Activated naive CD4-positive, alpha-beta T cell treated with anti-CD3 and anti-CD28 coated beads for 36 hours (primary cell): Measurements from ENCODE around the gene YJEFN3. TPM values are rescaled to one million over a fixed set of nuclear protein-coding genes. Genes with fewer than 3 reads are reported as not detected.
A peak's percentile ranks its signal among the peaks of the same experiment; 100 is the strongest.

Experiments used
- CTCF ChIA-PET: fragments of 350-600 bp; sonication (Branson Sonifier 250); formaldehyde crosslinking; loops from one replicate; lab custom pipeline; 2021; ENCODE audit warnings: antibody characterized with exemption; lab: Charles Lee
- DNase-seq: peaks from one replicate; pipeline ENCODE4 v3.0.0-alpha.2; 2020
- H3K27ac Mint-ChIP-seq: one replicate; pipeline ENCODE4 v1.8.0; 2021; ENCODE audit warnings: mild to moderate bottlenecking, mixed read lengths
- H3K27me3 Mint-ChIP-seq: one replicate; pipeline ENCODE4 v1.8.0; 2021; ENCODE audit warnings: low read depth, mixed read lengths
- H3K36me3 Mint-ChIP-seq: one replicate; pipeline ENCODE4 v1.8.0; 2021; ENCODE audit warnings: low read depth, mixed read lengths
- H3K4me1 Mint-ChIP-seq: one replicate; pipeline ENCODE4 v1.8.0; 2021; ENCODE audit warnings: low read depth, mixed read lengths
- H3K4me3 Mint-ChIP-seq: one replicate; pipeline ENCODE4 v1.8.0; 2021; ENCODE audit warnings: mild to moderate bottlenecking, moderate library complexity, mixed read lengths
- H3K9me3 Mint-ChIP-seq: one replicate; pipeline ENCODE4 v1.8.0; 2021; ENCODE audit warnings: mixed read lengths
- intact Hi-C: fragments of 100-400 bp; cut with micrococcal nuclease; formaldehyde crosslinking; loops from one replicate; pipeline ENCODE4 v1.15.1; 2023
- total RNA-seq, 2 experiments: library from RNA; stranded (reverse); gene quantifications; one replicate each; pipeline ENCODE4 v1.2.3, GENCODE V29; 2021

The YJEFN3 gene
- total RNA-seq, 2 experiments from 2014 or later: 6.5 to 7.2 TPM

- peak; percentile 21 for DNase-seq
- H3K27ac Mint-ChIP-seq: peak overlapping the region; percentile 96
- intact Hi-C loops: loop anchor here (1.0 kb wide), 10 partner anchors 26 to 427 kb away; partner anchors contain the start of genes BORCS8, GATAD2A, MAU2 and NDUFA13
- H3K9me3 Mint-ChIP-seq: no peaks in the 10 kb centered on the region
- CTCF ChIA-PET: interaction anchor here (0.7 to 6.6 kb wide), 23 partner anchors 9 to 305 kb away, joined by 3 to 162 read pairs (median 5); partner anchors contain the start of gene GATAD2A
- no peak overlapping the region for H3K4me3 Mint-ChIP-seq
- H3K27me3 Mint-ChIP-seq: no peaks in the 10 kb centered on the region
- H3K4me1 Mint-ChIP-seq: peaks cover 50% of the 10 kb centered on the region
- peaks cover 9% of the 10 kb centered on the region for H3K36me3 Mint-ChIP-seq
These were observed 38.9 kb upstream of the YJEFN3 start for GRCh38 chr19:19489804-19490204.

GRCh38 chr19:19490214-19490968, 38.3 kb upstream of the YJEFN3 start:
- Mint-ChIP-seq H3K36me3 (peaks cover 11% of the 10 kb centered on the region), H3K4me1 (peaks cover 46% of the 10 kb centered on the region), H3K4me3 (no peak overlapping the region), H3K9me3 (no peaks in the 10 kb centered on the region), H3K27ac (peak overlapping the region; percentile 96), H3K27me3 (no peaks in the 10 kb centered on the region)
- CTCF ChIA-PET: interaction anchor here (0.7 to 6.6 kb wide), 30 partner anchors 9 to 306 kb away, joined by 3 to 162 read pairs (median 4); partner anchors contain the start of gene GATAD2A
- peak; percentile 93 for DNase-seq
- intact Hi-C loops: loop anchor here (1.0 kb wide), 3 partner anchors 124 to 344 kb away; no protein-coding TSS in a partner anchor

GRCh38 chr19:19491321-19492025, 37.2 kb upstream of the YJEFN3 start:
- peaks cover 12% of the 10 kb centered on the region for H3K36me3 Mint-ChIP-seq
- H3K4me1 Mint-ChIP-seq: peaks cover 44% of the 10 kb centered on the region
- H3K9me3 Mint-ChIP-seq: no peaks in the 10 kb centered on the region
- DNase-seq: no peak
- H3K27ac Mint-ChIP-seq: no peak overlapping the region
- H3K4me3 Mint-ChIP-seq: no peak overlapping the region
- intact Hi-C loops: no loop called here
- CTCF ChIA-PET: interaction anchor here (0.7 to 6.6 kb wide), 12 partner anchors 16 to 267 kb away, joined by 3 to 162 read pairs (median 4); partner anchors contain the start of gene GATAD2A
- H3K27me3 Mint-ChIP-seq: no peaks in the 10 kb centered on the region

GRCh38 chr19:19492026-19492610, 36.6 kb upstream of the YJEFN3 start:
- Mint-ChIP-seq H3K4me1 (peaks cover 38% of the 10 kb centered on the region), H3K27ac (no peak overlapping the region), H3K27me3 (no peaks in the 10 kb centered on the region), H3K9me3 (no peaks in the 10 kb centered on the region), H3K4me3 (no peak overlapping the region), H3K36me3 (peaks cover 16% of the 10 kb centered on the region)
- CTCF ChIA-PET: interaction anchor here (0.6 to 6.6 kb wide), 6 partner anchors 15 to 907 kb away, joined by 3 to 162 read pairs (median 10); partner anchors contain the start of gene GATAD2A
- DNase-seq: no peak
- intact Hi-C loops: no loop called here

GRCh38 chr19:19493841-19494546, 34.7 kb upstream of the YJEFN3 start:
- Mint-ChIP-seq H3K27me3 (no peaks in the 10 kb centered on the region), H3K27ac (peak overlapping the region; percentile 16), H3K4me1 (peaks cover 21% of the 10 kb centered on the region), H3K4me3 (no peak overlapping the region), H3K36me3 (peaks cover 17% of the 10 kb centered on the region), H3K9me3 (no peaks in the 10 kb centered on the region)
- intact Hi-C loops: no loop called here
- DNase-seq: no peak
- CTCF ChIA-PET: interaction anchor here (6.6 kb wide), 1 partner anchor 129 kb away, joined by 162 read pairs; no protein-coding TSS in a partner anchor

- Mint-ChIP-seq H3K27ac (no peak overlapping the region), H3K36me3 (peaks cover 19% of the 10 kb centered on the region), H3K4me3 (no peak overlapping the region), H3K9me3 (no peaks in the 10 kb centered on the region), H3K4me1 (peaks cover 2% of the 10 kb centered on the region), H3K27me3 (no peaks in the 10 kb centered on the region)
- no peak for DNase-seq
- CTCF ChIA-PET: no interaction called here
- intact Hi-C loops: no loop called here
These were observed 32.8 kb upstream of the YJEFN3 start for GRCh38 chr19:19495614-19496603.

GRCh38 chr19:19498255-19498991, 30.3 kb upstream of the YJEFN3 start:
- Mint-ChIP-seq H3K36me3 (peaks cover 29% of the 10 kb centered on the region), H3K27ac (no peak overlapping the region), H3K27me3 (no peaks in the 10 kb centered on the region), H3K4me1 (peaks cover 2% of the 10 kb centered on the region), H3K9me3 (no peaks in the 10 kb centered on the region), H3K4me3 (no peak overlapping the region)
- CTCF ChIA-PET: no interaction called here
- intact Hi-C loops: no loop called here
- no peak for DNase-seq

GRCh38 chr19:19499272-19499995, 29.3 kb upstream of the YJEFN3 start:
- H3K4me3 Mint-ChIP-seq: no peak overlapping the region
- H3K36me3 Mint-ChIP-seq: peaks cover 27% of the 10 kb centered on the region
- no peaks in the 10 kb centered on the region for H3K27me3 Mint-ChIP-seq
- H3K9me3 Mint-ChIP-seq: no peaks in the 10 kb centered on the region
- CTCF ChIA-PET: no interaction called here
- no peak overlapping the region for H3K27ac Mint-ChIP-seq
- no peaks in the 10 kb centered on the region for H3K4me1 Mint-ChIP-seq
- intact Hi-C loops: no loop called here
- DNase-seq: no peak

GRCh38 chr19:19500975-19501644, 27.6 kb upstream of the YJEFN3 start:
- no peaks in the 10 kb centered on the region for H3K9me3 Mint-ChIP-seq
- intact Hi-C loops: no loop called here
- H3K4me3 Mint-ChIP-seq: no peak overlapping the region
- no peak overlapping the region for H3K27ac Mint-ChIP-seq
- H3K27me3 Mint-ChIP-seq: no peaks in the 10 kb centered on the region
- no peak for DNase-seq
- H3K36me3 Mint-ChIP-seq: peaks cover 19% of the 10 kb centered on the region
- CTCF ChIA-PET: interaction anchor here (1.2 kb wide), 1 partner anchor 11 kb away, joined by 4 read pairs; no protein-coding TSS in a partner anchor
- no peaks in the 10 kb centered on the region for H3K4me1 Mint-ChIP-seq

GRCh38 chr19:19501798-19502197, 26.9 kb upstream of the YJEFN3 start:
- no peaks in the 10 kb centered on the region for H3K27me3 Mint-ChIP-seq
- no peak overlapping the region for H3K4me3 Mint-ChIP-seq
- no peak for DNase-seq
- H3K36me3 Mint-ChIP-seq: peaks cover 20% of the 10 kb centered on the region
- intact Hi-C loops: no loop called here
- CTCF ChIA-PET: no interaction called here
- no peak overlapping the region for H3K27ac Mint-ChIP-seq
- H3K4me1 Mint-ChIP-seq: no peaks in the 10 kb centered on the region
- H3K9me3 Mint-ChIP-seq: no peaks in the 10 kb centered on the region
